CD4-positive, alpha-beta T cell treated with Interleukin-4 for 1 hour (primary cell): ENCODE results near the gene DNAH14.
"Not testable (repeated sequence)": the region's sequence is repeated elsewhere in the genome, so short reads cannot be mapped to it uniquely, and the experiment has no call there.

Experiments used
- DNase-seq, 2 donors: peaks; one replicate each; pipeline ENCODE4 v3.0.0-alpha.2; 2020 to 2022

Gene DNAH14

GRCh38 chr1:225354906-225355305 is 425.4 kb downstream of the DNAH14 start:
- no peak for DNase-seq

GRCh38 chr1:225355863-225356262 is 426.4 kb downstream of the DNAH14 start:
- no peak for DNase-seq

GRCh38 chr1:225360119-225360518 is 430.6 kb downstream of the DNAH14 start:
- DNase-seq: no peak

GRCh38 chr1:225361176-225361575 is 431.7 kb downstream of the DNAH14 start:
- no peak for DNase-seq

GRCh38 chr1:225362805-225363204 is 433.3 kb downstream of the DNAH14 start:
- no peak for DNase-seq

GRCh38 chr1:225364439-225364838 is 435.0 kb downstream of the DNAH14 start:
- DNase-seq: no peak

- no peak for DNase-seq
Observed at GRCh38 chr1:225366018-225366417, 436.5 kb downstream of the DNAH14 start.

GRCh38 chr1:225366552-225366951 is 437.1 kb downstream of the DNAH14 start:
- no peak for DNase-seq

GRCh38 chr1:225368036-225368552 is 438.6 kb downstream of the DNAH14 start:
- DNase-seq: no peak

- no peak for DNase-seq
Observed at GRCh38 chr1:225371366-225372010, 442.0 kb downstream of the DNAH14 start.

GRCh38 chr1:225373155-225373554 is 443.7 kb downstream of the DNAH14 start:
- no peak for DNase-seq

GRCh38 chr1:225374996-225375395 is 445.5 kb downstream of the DNAH14 start:
- no peak for DNase-seq

GRCh38 chr1:225378880-225379279 is 449.4 kb downstream of the DNAH14 start:
- no peak for DNase-seq

- DNase-seq: no peak
Observed at GRCh38 chr1:225380691-225381090, 451.2 kb downstream of the DNAH14 start.

GRCh38 chr1:225386860-225387259 is 457.4 kb downstream of the DNAH14 start:
- DNase-seq: not testable (repeated sequence)

GRCh38 chr1:225388372-225388771 is 458.9 kb downstream of the DNAH14 start:
- DNase-seq: no peak

GRCh38 chr1:225389843-225390242 is 460.4 kb downstream of the DNAH14 start:
- no peak for DNase-seq

- DNase-seq: no peak
Observed at GRCh38 chr1:225396357-225396756, 466.9 kb downstream of the DNAH14 start.

- no peak for DNase-seq
Observed at GRCh38 chr1:225400968-225401367, 471.5 kb downstream of the DNAH14 start.

GRCh38 chr1:225406976-225407725 is 477.7 kb downstream of the DNAH14 start:
- DNase-seq: no peak

GRCh38 chr1:225407755-225408154 is 478.3 kb downstream of the DNAH14 start:
- no peak for DNase-seq

GRCh38 chr1:225408249-225408648 is 478.8 kb downstream of the DNAH14 start:
- no peak for DNase-seq

- no peak for DNase-seq
Observed at GRCh38 chr1:225409051-225409450, 479.6 kb downstream of the DNAH14 start.

GRCh38 chr1:225410036-225410435 is 480.6 kb downstream of the DNAH14 start:
- DNase-seq: no peak
